OCI-LY3 (cell line): ENCODE results near the gene DNAAF8.

Experiments used
- EZH2phosphoT487 ChIP-seq: fragments of 200-600 bp; shearing (Covaris generic); IDR thresholded peaks from 2 replicates; pipeline ENCODE4 v1.6.1; 2018; ENCODE audit warnings: antibody characterized with exemption, mixed run types, low read depth
- TF ChIP-seq, protein P1 (sequence below): fragments of 200-600, 300-600 bp; sonication (generic); IDR thresholded peaks from 2 replicates; pipeline ENCODE4 v1.5.1; 2014; ENCODE audit warnings: antibody characterized with exemption, low read length, low read depth

DNA sequence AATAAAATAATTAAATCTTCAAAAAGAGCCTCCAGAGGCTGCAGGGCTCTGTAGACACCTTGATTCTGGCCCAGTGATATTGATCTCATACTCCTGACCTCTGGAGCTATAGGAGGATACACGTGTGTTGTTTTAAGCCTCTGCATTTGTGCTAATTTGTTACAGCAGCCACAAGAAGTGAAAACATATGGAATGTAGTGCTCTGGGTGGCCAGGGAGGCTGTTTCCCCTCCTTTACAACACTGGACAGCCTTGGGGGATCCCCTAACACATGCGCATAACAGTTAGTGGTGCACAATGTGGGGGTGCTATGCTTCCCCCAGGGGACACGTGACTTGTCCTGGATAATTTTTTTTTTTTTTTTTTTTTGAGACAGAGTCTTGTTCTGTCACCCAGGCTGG, 37.3 kb downstream of the DNAAF8 start:
- TF ChIP-seq, protein P1, sequence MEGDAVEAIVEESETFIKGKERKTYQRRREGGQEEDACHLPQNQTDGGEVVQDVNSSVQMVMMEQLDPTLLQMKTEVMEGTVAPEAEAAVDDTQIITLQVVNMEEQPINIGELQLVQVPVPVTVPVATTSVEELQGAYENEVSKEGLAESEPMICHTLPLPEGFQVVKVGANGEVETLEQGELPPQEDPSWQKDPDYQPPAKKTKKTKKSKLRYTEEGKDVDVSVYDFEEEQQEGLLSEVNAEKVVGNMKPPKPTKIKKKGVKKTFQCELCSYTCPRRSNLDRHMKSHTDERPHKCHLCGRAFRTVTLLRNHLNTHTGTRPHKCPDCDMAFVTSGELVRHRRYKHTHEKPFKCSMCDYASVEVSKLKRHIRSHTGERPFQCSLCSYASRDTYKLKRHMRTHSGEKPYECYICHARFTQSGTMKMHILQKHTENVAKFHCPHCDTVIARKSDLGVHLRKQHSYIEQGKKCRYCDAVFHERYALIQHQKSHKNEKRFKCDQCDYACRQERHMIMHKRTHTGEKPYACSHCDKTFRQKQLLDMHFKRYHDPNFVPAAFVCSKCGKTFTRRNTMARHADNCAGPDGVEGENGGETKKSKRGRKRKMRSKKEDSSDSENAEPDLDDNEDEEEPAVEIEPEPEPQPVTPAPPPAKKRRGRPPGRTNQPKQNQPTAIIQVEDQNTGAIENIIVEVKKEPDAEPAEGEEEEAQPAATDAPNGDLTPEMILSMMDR: no peak
- TF ChIP-seq EZH2phosphoT487: no peak
